K562 (cell line): ENCODE data around the gene SEPTIN2. TPM values are rescaled to one million over a fixed set of nuclear protein-coding genes. Genes with fewer than 3 reads are reported as not detected.

Experiments used
- ATAC-seq: fragments of 200-7000 bp; cut with Tn5 transposase; 3 replicates; pipeline ENCODE4 v1.9.1; 2020; ENCODE audit warnings: moderate library complexity
- BruUV-seq: library from RNA; stranded (reverse); fragments of 400-500 nt; replicated peaks from 2 replicates; lab custom pipeline; 2021; lab: Mats Ljungman, UMichigan
- CTCF ChIA-PET: fragments of 300-600 bp; formaldehyde crosslinking; extraction: SDS; loops from one replicate; lab custom pipeline; 2021; ENCODE audit warnings: low intra/inter-chr PET ratio; lab: Yijun Ruan, JAX
- POLR2A ChIA-PET: fragments of 300-600, 350-650 bp; sonication (Branson Sonifier 250); formaldehyde crosslinking; extraction: SDS; loops from one replicate; lab custom pipeline; 2021; ENCODE audit warnings: antibody characterized with exemption, inconsistent platforms; lab: Yijun Ruan, JAX
- DNase-seq, 4 experiments: peaks; one replicate each; pipeline versions ENCODE4 v3.0.0 to v3.0.0-alpha.2; 2011 to 2018; ENCODE audit warnings: low spot score in 3 of 4, mixed read lengths in 3 of 4; ENCODE audit errors: extremely low read depth in 1 of 4
- FAIRE-seq: peaks from 2 replicates; lab custom pipeline; 2011; peaks lifted over from hg19 to GRCh38; lab: Jason Lieb, UNC
- H2AFZ ChIP-seq: 2 replicates; pipeline ENCODE4 v1.6.0; 2011; ENCODE audit warnings: low read depth, low read length, control low read depth, inconsistent platforms
- H3K27ac ChIP-seq: fragments of 200-600 bp; 3 replicates; pipeline ENCODE4 v1.8.0; 2011; ENCODE audit warnings: low read depth, mild to moderate bottlenecking, control low read depth, inconsistent platforms, low read length, moderate library complexity, mixed read lengths; ENCODE audit errors: extremely low read depth
- H3K27me3 ChIP-seq, 2 experiments: fragments of 300-600 bp in 1 of 2; 2 replicates in 1 of 2; 3 replicates in 1 of 2; pipeline versions ENCODE4 v1.6.0 to v1.8.0; 2011; ENCODE audit warnings: inconsistent platforms in 2 of 2, low read length in 2 of 2, mild to moderate bottlenecking in 1 of 2, mixed read lengths in 1 of 2, moderate library complexity in 1 of 2; ENCODE audit not compliant: control insufficient read depth in 2 of 2, insufficient read depth in 2 of 2
- H3K36me3 ChIP-seq: fragments of 300-600 bp; 3 replicates; pipeline ENCODE4 v1.8.0; 2011; ENCODE audit warnings: mild to moderate bottlenecking, low read length, inconsistent platforms; ENCODE audit not compliant: control insufficient read depth, insufficient read depth
- H3K4me1 ChIP-seq, 2 experiments: fragments of 200-600 bp in 1 of 2; replicated peaks in 1 of 2; 2 replicates in 1 of 2; 3 replicates in 1 of 2; pipeline versions ENCODE4 v1.5.1 to v1.8.0; 2011; ENCODE audit warnings: inconsistent platforms in 2 of 2, low read length in 2 of 2, mild to moderate bottlenecking in 1 of 2, mixed read lengths in 1 of 2, moderate library complexity in 1 of 2; ENCODE audit not compliant: control insufficient read depth in 2 of 2, insufficient read depth in 2 of 2
- H3K4me2 ChIP-seq: 2 replicates; pipeline ENCODE4 v1.6.1; 2011; ENCODE audit warnings: low read length, control low read depth, inconsistent platforms, mixed read lengths; ENCODE audit not compliant: insufficient read depth
- H3K4me3 ChIP-seq: fragments of 200-600 bp; sonication (generic), shearing (Covaris generic); 2 replicates; pipeline ENCODE4 v1.5.1; 2016; ENCODE audit warnings: control low read depth, inconsistent platforms
- H3K79me2 ChIP-seq: fragments of 200-600 bp; 3 replicates; pipeline ENCODE4 v1.8.0; 2011; ENCODE audit warnings: low read length, inconsistent platforms; ENCODE audit not compliant: control insufficient read depth, insufficient read depth
- H3K9ac ChIP-seq, 2 experiments: 2 replicates each; pipeline versions ENCODE4 v1.6.0 to v1.6.1; 2011; ENCODE audit warnings: low read depth in 2 of 2, low read length in 2 of 2, control low read depth in 1 of 2, inconsistent platforms in 1 of 2, mild to moderate bottlenecking in 1 of 2, mixed read lengths in 1 of 2; ENCODE audit not compliant: insufficient read depth in 1 of 2
- H3K9me1 ChIP-seq: one replicate; pipeline ENCODE4 v1.6.0; 2011; ENCODE audit warnings: inconsistent platforms, mild to moderate bottlenecking, low read length, moderate library complexity; ENCODE audit not compliant: control insufficient read depth, insufficient read depth
- H3K9me3 ChIP-seq: replicated peaks from 2 replicates; pipeline ENCODE4 v1.5.1; 2011; ENCODE audit warnings: low read depth, low read length, inconsistent platforms; ENCODE audit not compliant: control insufficient read depth, insufficient read depth
- H4K20me1 ChIP-seq: replicated peaks from 2 replicates; pipeline ENCODE4 v1.6.1; 2011; ENCODE audit warnings: low read length, inconsistent platforms, mixed read lengths; ENCODE audit not compliant: control insufficient read depth, insufficient read depth
- BCL6 ChIP-seq: fragments of 250-450 bp; sonication (Bioruptor Pico); IDR thresholded peaks from 2 replicates; pipeline ENCODE4 v1.4.0; 2020
- BMI1 ChIP-seq: fragments of 150-350 bp; IDR thresholded peaks from 2 replicates; pipeline ENCODE4 v1.6.1; 2014; ENCODE audit warnings: low read length
- GATA2 ChIP-seq: sonication (generic); formaldehyde crosslinking; IDR thresholded peaks from 2 replicates; pipeline ENCODE4 v1.4.0; 2020; ENCODE audit warnings: mild to moderate bottlenecking, missing genetic modification reagents
- ILF3 ChIP-seq: fragments of 450-650 bp; IDR thresholded peaks from 2 replicates; pipeline ENCODE4 v1.6.1; 2018; ENCODE audit warnings: antibody characterized with exemption, mild to moderate bottlenecking, moderate library complexity, borderline replicate concordance
- LCOR ChIP-seq: sonication (generic); formaldehyde crosslinking; IDR thresholded peaks from 2 replicates; pipeline ENCODE4 v1.8.0; 2022; ENCODE audit warnings: mild to moderate bottlenecking, missing genetic modification reagents
- MED1 ChIP-seq: sonication (generic); formaldehyde crosslinking; IDR thresholded peaks from 2 replicates; pipeline ENCODE4 v1.8.1; 2023; ENCODE audit warnings: missing genetic modification reagents, borderline replicate concordance
- NCOA2 ChIP-seq, 2 experiments: fragments of 450-650 bp; IDR thresholded peaks; 2 replicates each; pipeline ENCODE4 v1.6.1; 2018; ENCODE audit warnings: mild to moderate bottlenecking in 2 of 2, moderate library complexity in 1 of 2; ENCODE audit not compliant: partially characterized antibody in 2 of 2
- NONO ChIP-seq, 2 experiments: fragments of 200-400 bp in 1 of 2; fragments of 450-650 bp in 1 of 2; formaldehyde crosslinking in 1 of 2; IDR thresholded peaks; 2 replicates each; pipeline ENCODE4 v1.6.1; 2017; ENCODE audit warnings: low read depth in 2 of 2, mild to moderate bottlenecking in 2 of 2, moderate library complexity in 2 of 2, low read length in 1 of 2
- OTX1 ChIP-seq: fragments of 450-650 bp; formaldehyde crosslinking; IDR thresholded peaks from 2 replicates; pipeline ENCODE4 v1.4.0; 2022; ENCODE audit warnings: mild to moderate bottlenecking
- PPARD ChIP-seq: fragments of 250-450 bp; sonication (Bioruptor Pico); IDR thresholded peaks from 2 replicates; pipeline ENCODE4 v1.8.0; 2022; ENCODE audit warnings: inconsistent platforms, mild to moderate bottlenecking, moderate library complexity
- RB1 ChIP-seq: fragments of 450-650 bp; IDR thresholded peaks from 2 replicates; pipeline ENCODE4 v1.6.1; 2017; ENCODE audit warnings: low read depth, mild to moderate bottlenecking
- SREBF2 ChIP-seq: sonication (generic); formaldehyde crosslinking; IDR thresholded peaks from 2 replicates; pipeline ENCODE4 v1.4.0; 2020; ENCODE audit warnings: mild to moderate bottlenecking, missing genetic modification reagents
- TCF7L2 ChIP-seq: fragments of 150-350 bp; IDR thresholded peaks from 2 replicates; pipeline ENCODE4 v1.6.1; 2016; ENCODE audit warnings: low read depth, mild to moderate bottlenecking, low read length, moderate library complexity
- ZNF140 ChIP-seq: fragments of 250-450 bp; sonication (Bioruptor Pico); IDR thresholded peaks from 2 replicates; pipeline ENCODE4 v1.8.0; 2021; ENCODE audit warnings: moderate library complexity, mild to moderate bottlenecking, inconsistent platforms
- ZNF280B ChIP-seq: fragments of 250-450 bp; sonication (Bioruptor Pico); IDR thresholded peaks from 2 replicates; pipeline ENCODE4 v1.5.1; 2021; ENCODE audit warnings: mild to moderate bottlenecking
- ZNF655 ChIP-seq: fragments of 250-450 bp; sonication (Bioruptor Pico); IDR thresholded peaks from 2 replicates; pipeline ENCODE4 v1.5.0; 2021
- ZZZ3 ChIP-seq: fragments of 450-650 bp; IDR thresholded peaks from 2 replicates; pipeline ENCODE4 v1.6.1; 2016; ENCODE audit warnings: antibody characterized with exemption, mild to moderate bottlenecking, moderate library complexity
- WGBS: fragments of 100-300 bp; shearing (Covaris generic); methylation state at CpG from one replicate; pipeline ENCODE4 v1.1.6; 2016; ENCODE audit warnings: low coverage, mixed read lengths; ENCODE audit not compliant: insufficient coverage; ENCODE audit errors: missing lambda C conversion rate; 5-methylcytosine and 5-hydroxymethylcytosine counted together
- in situ Hi-C: fragments of 300-500 bp; cut with MboI; formaldehyde crosslinking; loops from 4 replicates; pipeline ENCODE4 v1.15.0; 2018; ENCODE audit warnings: inconsistent platforms, mixed read lengths
- intact Hi-C: fragments of 100-400 bp; cut with micrococcal nuclease; formaldehyde crosslinking; loops from 2 replicates; pipeline ENCODE4 v1.14.2; 2022
- polyA plus RNA-seq, 8 experiments: library from polyadenylated mRNA; depleted of rRNA in 4 of 8; stranded (reverse) in 5 of 8; unstranded in 3 of 8; fragments of >200 nt; fragmentation: Nextera tagmentation in 2 of 8; fragmentation: Illumina TruSeq in 1 of 8; extraction: Ambion mirVana in 2 of 8; extraction: Trizol in 1 of 8; gene quantifications; 2 replicates each; pipeline versions ENCODE4 v1.2.1 to v1.2.3, GENCODE V29; 2011 to 2014; ENCODE audit warnings: inconsistent platforms in 1 of 8, missing spikeins in 1 of 8
- total RNA-seq, 7 experiments: library from RNA; depleted of rRNA in 6 of 7; stranded (reverse); fragments of >200 nt in 6 of 7; fragmentation: Illumina TruSeq in 2 of 7; extraction: Trizol in 2 of 7; gene quantifications; 2 replicates each; pipeline versions ENCODE4 v1.2.1 to v1.2.3, GENCODE V29; 2011 to 2021; ENCODE audit warnings: low replicate concordance in 1 of 7
- TF ChIP-seq, protein P1 (sequence below): fragments of 250-450 bp; sonication (Bioruptor Pico); IDR thresholded peaks from 2 replicates; pipeline ENCODE4 v1.5.0; 2020; ENCODE audit warnings: mild to moderate bottlenecking, borderline replicate concordance

SEPTIN2 gene
- total and polyA plus RNA-seq, 9 of the 15 experiments (the other 6 are each of a cell fraction or from before 2014, with no cell fraction given) = 121 to 367 (median 166) TPM

DNA sequence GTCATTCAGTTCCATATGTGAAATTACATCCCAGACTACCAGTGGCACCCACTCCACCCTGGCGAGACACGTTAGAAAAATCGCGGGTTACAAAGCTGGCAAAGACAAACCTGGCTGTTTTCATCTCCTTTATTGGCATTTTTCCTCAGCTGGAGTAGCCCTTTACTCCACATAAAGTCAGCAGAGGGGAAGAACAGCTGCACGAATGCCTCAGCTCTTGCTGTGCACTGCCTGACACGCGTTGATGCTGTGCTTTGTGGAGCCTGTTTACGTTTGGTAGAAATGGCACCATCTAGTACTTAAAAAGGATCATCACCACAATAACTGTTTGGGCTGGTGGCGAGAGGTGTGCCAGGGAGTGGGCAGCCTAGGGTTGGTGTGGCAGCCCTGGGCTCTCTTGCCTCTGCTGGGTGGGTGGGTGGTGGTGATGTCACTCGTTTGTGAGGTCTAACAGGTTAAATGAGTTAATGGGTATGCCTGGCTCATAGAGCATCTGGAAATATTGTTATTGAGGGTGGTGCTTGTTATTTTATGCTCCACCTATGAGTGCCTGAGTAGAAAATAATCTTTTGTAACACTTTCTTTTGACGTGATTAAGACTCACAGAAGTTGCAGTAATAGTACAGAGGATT lies 56.8 kb downstream of the SEPTIN2 start (continued):
- no peak for TF ChIP-seq ZNF140
- no peak for TF ChIP-seq GATA2 (CRISPR knock-in tag)
- no peak for TF ChIP-seq ILF3
- no peak for TF ChIP-seq ZNF280B (CRISPR knock-in tag)
- no peak for TF ChIP-seq NCOA2 (IDR thresholded peaks at IDR 0.05; ENCODE audit: partially characterized antibody in 2 of 2)
- TF ChIP-seq RB1 = no peak
- TF ChIP-seq ZZZ3 = no peak

GRCh38 chr2:241373446-241373845 lies 57.7 kb downstream of the SEPTIN2 start:
- BruUV-seq = no TSS peak
- H3K9me3 ChIP-seq = no peaks in the 10 kb centered on the region
- no peak for DNase-seq
- no peak overlapping the region for H3K27ac ChIP-seq
- H3K9ac ChIP-seq = no peak overlapping the region
- ChIA-PET POLR2A (no interaction called here), CTCF (no interaction called here)
- 97% methylated on average over 3 of the region's 3 CpGs for WGBS
- in situ Hi-C loops (no loop called here), intact Hi-C loops (no loop called here)
- 0 out of 2 replicates have a peak, but pooled peaks cover 4% of the 10 kb centered on the region for H4K20me1 ChIP-seq
- no peaks in the 10 kb centered on the region for H3K27me3 ChIP-seq
- H3K4me1 ChIP-seq = no peaks in the 10 kb centered on the region
- no peaks in the 10 kb centered on the region for H3K9me1 ChIP-seq
- no peak overlapping the region for H2AFZ ChIP-seq
- no peak overlapping the region for H3K4me2 ChIP-seq
- peaks cover 18% of the 10 kb centered on the region; the same call in 1 of the 3 replicates for H3K36me3 ChIP-seq
- peaks cover 17% of the 10 kb centered on the region for H3K79me2 ChIP-seq
- FAIRE-seq = no peak
- no peak for ATAC-seq
- no peak overlapping the region for H3K4me3 ChIP-seq
- TF ChIP-seq ZZZ3 = no peak
- no peak for TF ChIP-seq ZNF655 (CRISPR knock-in tag)
- no peak for TF ChIP-seq TCF7L2
- TF ChIP-seq GATA2 (CRISPR knock-in tag) = no peak
- no peak for TF ChIP-seq PPARD (CRISPR knock-in tag)
- TF ChIP-seq MED1 (CRISPR knock-in tag) = no peak
- TF ChIP-seq OTX1 (CRISPR knock-in tag) = no peak
- TF ChIP-seq NONO (IDR thresholded peaks at IDR 0.05; ENCODE audit: low read depth in 2 of 2, low read length in 1 of 2) = no peak
- TF ChIP-seq LCOR (CRISPR knock-in tag) = no peak
- TF ChIP-seq SREBF2 (CRISPR knock-in tag) = no peak
- no peak for TF ChIP-seq BMI1
- TF ChIP-seq, protein P1, sequence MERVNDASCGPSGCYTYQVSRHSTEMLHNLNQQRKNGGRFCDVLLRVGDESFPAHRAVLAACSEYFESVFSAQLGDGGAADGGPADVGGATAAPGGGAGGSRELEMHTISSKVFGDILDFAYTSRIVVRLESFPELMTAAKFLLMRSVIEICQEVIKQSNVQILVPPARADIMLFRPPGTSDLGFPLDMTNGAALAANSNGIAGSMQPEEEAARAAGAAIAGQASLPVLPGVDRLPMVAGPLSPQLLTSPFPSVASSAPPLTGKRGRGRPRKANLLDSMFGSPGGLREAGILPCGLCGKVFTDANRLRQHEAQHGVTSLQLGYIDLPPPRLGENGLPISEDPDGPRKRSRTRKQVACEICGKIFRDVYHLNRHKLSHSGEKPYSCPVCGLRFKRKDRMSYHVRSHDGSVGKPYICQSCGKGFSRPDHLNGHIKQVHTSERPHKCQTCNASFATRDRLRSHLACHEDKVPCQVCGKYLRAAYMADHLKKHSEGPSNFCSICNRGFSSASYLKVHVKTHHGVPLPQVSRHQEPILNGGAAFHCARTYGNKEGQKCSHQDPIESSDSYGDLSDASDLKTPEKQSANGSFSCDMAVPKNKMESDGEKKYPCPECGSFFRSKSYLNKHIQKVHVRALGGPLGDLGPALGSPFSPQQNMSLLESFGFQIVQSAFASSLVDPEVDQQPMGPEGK (CRISPR knock-in tag) = no peak
- TF ChIP-seq BCL6 (CRISPR knock-in tag) = no peak
